ENCODE data around the gene TMEM203.

DNA sequence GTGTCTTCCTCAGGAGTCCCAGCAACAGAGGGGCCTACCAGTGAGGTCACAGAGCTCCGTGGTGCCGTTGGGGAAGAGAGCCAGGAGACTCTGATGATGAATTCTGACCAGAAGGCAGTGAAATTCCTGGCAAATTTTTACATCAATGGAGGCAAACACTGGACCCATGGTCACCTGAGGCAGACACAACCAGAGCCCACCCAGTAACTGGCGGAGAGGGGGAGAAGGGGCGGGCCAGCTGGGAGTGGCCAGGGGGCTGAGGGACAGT, 45.7 kb upstream of the TMEM203 start, which contains the start of gene STPG3:
- TF ChIP-seq, protein P1, sequence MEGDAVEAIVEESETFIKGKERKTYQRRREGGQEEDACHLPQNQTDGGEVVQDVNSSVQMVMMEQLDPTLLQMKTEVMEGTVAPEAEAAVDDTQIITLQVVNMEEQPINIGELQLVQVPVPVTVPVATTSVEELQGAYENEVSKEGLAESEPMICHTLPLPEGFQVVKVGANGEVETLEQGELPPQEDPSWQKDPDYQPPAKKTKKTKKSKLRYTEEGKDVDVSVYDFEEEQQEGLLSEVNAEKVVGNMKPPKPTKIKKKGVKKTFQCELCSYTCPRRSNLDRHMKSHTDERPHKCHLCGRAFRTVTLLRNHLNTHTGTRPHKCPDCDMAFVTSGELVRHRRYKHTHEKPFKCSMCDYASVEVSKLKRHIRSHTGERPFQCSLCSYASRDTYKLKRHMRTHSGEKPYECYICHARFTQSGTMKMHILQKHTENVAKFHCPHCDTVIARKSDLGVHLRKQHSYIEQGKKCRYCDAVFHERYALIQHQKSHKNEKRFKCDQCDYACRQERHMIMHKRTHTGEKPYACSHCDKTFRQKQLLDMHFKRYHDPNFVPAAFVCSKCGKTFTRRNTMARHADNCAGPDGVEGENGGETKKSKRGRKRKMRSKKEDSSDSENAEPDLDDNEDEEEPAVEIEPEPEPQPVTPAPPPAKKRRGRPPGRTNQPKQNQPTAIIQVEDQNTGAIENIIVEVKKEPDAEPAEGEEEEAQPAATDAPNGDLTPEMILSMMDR (conservative IDR thresholded peaks at IDR 0.05): no peak
- TF ChIP-seq ZFX (IDR thresholded peaks at IDR 0.05): no peak
